GM21447 (cell line): ENCODE results near the gene ITGA6.
A peak's percentile ranks its signal among the peaks of the same experiment; 100 is the strongest.

Experiments used
- ATAC-seq: cut with Tn5 transposase; IDR thresholded peaks from one replicate; pipeline ENCODE4 v1.9.1; 2021; ENCODE audit not compliant: unreplicated experiment

ITGA6 gene

DNA sequence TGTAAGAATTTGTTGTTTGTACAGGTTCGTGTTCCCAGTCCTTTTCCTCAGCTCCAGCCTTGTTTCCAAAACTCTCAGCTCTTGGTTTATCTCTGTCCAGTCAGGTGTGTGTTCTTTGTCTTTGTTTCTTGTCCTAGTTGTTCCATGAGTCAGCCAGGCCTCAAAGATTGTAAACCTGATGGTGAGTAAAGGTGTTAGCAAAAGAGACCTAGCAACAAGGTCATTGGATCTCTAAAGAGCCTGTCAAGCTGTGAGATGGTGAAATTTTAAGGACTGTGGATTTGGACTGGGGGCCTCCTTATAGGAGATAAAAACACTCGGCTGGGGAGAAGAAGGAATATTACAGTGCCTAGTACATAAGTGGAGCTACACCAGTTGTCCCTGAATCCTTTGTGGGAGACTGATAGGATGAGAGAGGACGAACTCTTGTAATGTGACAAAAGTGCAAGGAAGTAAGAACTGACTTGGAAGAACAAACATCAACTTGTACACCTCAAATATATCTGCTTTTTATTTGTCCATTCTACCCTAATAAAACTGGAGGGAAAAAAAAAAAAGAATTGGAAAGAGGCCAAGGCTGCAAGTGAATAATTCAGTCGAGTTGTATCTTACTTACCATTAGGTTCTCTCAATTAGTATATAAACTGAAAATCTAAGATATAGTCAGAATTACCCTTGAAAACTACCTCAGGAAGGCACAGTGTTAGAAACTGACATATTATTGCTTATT, 37.2 kb downstream of the ITGA6 start:
- no peak for ATAC-seq

DNA sequence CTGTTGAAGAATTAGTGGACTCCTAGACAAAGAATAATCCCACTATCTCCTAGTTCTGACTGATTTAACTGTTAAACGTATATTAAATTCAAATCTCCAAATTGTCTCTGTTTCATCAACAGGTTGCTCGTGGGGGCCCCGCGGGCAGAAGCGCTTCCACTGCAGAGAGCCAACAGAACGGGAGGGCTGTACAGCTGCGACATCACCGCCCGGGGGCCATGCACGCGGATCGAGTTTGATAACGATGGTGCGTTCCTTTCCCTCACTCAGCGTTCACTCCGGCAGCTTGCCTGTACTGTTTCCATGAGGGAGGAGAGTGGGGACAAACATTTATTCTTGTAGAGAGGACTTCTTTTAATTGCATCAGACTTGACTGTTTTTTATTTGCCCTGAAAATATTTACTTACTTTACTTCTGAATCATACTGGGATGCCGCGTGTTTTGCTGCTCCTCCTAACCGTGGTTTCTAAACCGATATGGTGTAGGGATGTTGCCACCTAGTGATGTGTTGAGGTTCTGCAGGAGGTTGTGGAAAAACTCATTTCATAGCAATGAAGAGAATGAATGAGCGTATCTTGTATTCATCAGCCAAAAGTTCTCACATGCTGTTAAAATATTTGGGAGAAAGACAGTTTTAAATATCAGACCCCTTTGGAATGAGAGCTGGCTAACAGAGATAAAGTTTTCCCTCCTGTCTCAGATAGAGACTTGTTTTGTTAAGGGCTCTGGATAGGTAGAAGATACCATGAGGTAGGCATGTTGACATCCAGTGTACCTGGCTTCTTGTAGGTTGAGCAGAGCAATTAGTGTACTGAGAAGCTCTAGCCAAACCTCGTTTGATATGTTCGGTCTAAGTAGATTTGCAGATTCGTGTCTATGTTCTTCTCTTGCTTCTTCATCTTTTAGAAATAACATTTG, 38.3 kb downstream of the ITGA6 start:
- ATAC-seq = peak; percentile 49

DNA sequence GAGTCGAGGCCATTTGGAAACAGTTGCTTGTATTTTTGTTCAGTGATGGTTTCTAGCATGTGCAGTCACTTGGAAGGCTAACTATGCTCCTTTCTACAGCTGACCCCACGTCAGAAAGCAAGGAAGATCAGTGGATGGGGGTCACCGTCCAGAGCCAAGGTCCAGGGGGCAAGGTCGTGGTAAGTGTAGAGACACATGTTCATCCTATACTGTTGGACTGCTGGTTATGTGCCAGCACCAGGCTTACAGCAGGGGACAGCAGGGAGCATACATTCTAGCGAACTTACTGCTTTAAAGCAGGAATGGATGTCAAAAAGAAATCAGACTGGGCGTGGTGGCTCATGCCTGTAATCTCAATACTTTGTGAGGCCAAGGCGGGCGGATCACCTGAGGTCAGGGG, 40.0 kb downstream of the ITGA6 start:
- ATAC-seq = no peak

DNA sequence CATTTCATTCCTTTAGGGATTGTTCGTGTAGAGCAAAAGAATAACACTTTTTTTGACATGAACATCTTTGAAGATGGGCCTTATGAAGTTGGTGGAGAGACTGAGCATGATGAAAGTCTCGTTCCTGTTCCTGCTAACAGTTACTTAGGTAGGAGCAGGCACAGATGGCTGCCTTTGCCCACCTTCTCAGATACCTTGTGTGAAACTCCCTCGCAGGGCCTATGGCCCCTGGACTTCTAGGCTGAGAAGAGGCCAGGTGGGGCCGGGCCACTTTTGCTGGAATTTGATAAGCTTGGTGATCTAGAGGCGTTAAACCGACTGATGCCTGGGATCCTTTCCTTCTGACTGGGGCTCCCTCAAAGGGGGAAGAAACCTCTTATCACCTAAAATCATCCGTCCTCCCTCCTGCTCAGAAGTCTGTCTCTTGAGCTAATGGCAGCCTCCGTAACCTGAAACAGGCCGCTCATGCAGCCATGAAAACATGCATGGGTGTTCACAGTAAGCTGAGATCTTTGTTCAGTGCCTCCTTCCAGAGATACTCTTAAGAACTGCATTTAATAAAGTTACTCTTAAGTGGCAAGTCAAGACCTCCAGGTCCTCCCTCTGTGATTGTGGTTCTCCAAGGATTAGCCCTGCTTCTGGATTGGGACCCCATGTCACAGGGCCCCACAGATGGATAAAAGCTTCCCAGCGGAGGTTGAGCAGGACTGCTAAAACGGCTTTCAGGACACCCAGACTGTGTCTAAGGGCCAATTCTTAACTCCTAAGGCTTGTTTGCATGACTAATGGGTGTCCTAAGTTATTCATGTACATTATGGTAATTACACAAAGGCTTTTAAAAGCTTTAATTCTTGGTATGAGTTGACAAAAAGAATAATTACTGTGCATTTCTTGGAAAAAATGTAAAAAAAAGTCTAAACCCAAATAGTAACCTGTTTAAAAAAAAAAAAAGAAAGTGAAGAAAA, 43.9 kb downstream of the ITGA6 start:
- no peak for ATAC-seq

DNA sequence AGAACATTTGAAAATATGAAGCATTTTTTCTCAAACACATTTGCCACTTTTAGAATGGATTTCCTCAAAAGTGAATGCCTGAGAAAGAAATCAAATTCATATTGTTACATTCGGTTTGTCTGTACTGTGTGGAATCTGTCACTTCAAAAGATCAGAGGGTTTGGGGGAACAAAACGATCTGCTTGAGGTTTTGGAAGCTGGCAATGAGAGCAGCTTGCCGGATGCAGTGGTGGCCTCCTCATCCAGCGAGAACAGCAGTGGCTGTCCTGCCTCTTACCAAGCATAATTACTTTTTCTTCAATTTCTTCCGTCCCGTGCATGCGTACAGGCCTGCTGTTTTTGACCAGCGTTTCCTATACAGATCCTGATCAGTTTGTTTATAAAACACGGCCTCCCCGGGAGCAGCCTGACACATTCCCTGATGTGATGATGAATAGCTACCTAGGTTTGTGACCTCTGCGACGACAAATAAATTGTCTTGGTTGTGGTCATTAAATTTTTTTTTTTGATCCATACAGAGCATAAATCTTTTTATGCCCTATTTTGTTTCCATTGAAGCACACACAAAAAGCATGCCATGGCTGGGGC, 45.2 kb downstream of the ITGA6 start:
- no peak for ATAC-seq

DNA sequence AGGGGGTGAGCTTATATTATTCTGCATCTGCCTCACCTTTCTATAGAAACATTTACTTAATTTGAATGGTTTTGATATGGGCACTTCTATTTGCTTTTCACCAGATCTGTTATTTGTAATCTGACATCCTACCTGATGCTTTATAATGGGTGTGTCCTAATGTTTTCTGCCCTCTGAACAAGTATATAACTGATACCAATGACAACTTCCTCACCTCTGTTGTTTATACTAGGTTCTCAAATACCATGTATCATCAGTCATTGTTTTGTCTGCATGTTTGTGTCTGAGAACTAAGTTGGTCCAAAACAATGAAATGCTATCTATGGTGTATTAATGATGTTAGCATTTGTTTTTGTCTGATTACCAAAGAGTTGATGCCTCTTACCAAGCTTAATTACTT, 45.8 kb downstream of the ITGA6 start:
- no peak for ATAC-seq

DNA sequence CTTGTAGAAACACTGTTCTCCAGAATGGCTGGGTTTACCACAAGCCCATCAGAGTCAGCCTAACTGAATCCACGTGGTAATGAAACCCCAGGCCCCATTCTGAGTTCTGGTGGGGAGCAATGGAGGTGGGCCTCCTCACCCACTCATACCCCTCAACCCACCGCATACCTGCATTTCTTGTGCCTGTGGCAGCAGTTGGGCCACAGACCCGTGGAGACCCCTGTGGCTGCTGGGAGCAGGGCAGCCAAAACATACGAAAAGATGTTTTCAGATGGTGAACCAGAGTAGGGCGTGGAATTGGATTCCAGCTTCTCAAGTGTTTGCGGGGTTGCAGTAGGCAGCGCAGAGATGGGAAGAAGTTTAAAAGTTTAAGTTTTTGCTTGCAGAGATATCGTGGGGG, 51.0 kb downstream of the ITGA6 start:
- no peak for ATAC-seq

DNA sequence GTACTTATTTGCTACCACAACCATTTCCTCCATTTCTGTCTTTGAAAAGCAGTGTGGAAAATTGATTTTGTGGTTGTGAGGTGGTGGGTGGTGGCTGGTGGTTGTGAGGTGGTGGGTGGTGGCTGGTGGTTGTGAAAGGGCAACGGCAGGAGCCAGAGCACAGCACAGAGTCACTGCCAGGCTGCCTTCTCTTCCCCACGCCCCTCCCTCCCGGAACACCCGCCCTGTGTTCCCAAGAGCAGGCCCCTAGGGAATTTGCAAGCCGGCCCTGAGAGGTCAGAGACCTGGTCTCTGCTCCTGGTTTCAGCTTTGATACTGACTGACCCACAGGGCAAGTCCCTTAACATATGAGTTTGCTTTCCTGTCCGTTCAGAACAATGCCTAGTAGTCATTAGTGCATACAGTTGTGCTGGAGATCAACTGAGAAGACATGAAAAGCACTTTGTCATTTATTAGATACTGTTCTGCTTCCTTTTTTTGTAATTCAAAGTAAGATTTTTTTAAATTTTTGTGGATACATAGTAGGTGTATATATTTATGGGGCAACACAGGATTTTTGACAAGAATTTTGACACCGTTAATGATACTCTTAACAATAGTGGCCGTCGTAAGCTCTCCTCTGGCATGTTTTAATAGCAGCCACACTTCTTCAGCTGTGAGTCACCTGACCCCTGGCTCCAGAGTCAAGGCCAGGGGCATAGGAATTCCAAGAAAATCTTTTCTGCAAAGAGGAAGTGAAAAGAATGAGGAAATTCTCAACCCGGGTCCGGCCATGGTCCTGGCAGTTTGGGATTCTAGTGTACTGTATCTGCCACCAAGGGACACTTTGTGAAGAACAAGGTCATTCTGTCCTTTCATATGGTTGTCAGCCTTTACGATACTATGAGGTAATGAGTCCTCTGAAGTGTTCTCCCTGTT, 53.2 kb downstream of the ITGA6 start:
- no peak for ATAC-seq

DNA sequence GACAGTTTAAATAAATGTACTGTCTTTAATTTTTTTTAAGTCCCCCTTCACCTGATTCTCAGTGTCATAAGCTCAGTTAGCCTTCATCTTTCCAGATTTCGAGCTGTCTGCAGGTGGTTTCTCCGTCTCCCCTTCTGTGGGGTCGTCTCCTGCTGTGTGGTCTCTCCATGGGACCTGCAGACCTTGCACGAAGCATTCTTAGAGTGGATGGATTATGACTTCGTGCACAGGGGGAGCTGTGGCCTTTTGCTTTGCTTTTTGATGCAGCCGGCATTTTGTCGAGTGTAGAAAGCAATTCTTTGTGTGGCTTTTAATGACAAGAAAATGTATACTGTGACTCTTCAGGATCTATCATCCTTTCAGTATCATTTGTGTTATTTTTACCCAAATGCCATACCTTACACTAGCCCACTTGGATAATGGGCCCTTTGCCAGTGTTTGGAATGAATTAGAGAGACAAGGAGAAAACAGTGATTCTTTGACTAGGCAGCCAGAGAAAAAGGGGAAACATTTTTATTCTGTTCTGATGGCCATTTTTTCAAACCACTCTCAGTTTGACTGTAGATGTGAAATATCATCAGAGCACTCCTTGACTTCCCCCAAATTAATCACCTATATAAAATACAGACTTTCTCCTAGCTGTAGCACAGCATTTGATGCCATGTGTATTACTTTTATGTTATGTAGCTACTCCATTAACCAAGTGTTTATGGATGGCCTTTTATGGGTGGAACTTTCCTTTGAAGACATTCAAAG, 54.3 kb downstream of the ITGA6 start:
- no peak for ATAC-seq

DNA sequence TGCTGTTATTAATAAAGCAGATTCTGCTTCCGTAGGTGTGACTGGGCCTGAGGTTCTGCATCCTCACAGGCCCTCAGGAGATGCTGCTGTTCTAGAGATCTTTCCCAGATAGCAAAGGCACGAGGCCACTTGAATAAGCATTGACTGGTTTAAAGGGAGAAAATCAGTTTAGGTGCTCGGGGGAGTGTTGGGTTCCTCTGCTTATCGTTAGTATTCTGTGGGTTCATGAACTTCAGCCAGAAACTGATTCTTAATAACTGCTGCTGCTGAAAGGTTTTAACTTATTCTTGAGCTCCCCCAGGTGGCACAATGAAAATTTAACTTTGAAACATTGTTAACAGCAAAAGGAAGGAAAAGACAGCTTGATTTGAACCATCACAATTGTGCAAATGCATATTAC, 56.9 kb downstream of the ITGA6 start:
- ATAC-seq = no peak

DNA sequence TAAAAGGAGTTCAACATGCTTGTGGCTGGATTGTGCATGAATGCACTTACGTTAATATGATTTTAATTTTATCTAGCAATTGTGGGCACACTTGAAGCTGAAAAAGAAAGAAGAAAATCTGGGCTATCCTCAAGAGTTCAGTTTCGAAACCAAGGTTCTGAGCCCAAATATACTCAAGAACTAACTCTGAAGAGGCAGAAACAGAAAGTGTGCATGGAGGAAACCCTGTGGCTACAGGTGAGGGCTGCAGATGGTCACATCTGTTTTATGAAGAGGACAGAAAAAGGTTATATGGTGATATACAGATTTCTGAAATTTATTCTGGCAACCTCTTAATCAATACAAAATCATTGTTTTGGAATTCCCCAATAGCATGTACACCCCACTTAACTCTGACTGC, 57.3 kb downstream of the ITGA6 start:
- ATAC-seq = no peak

DNA sequence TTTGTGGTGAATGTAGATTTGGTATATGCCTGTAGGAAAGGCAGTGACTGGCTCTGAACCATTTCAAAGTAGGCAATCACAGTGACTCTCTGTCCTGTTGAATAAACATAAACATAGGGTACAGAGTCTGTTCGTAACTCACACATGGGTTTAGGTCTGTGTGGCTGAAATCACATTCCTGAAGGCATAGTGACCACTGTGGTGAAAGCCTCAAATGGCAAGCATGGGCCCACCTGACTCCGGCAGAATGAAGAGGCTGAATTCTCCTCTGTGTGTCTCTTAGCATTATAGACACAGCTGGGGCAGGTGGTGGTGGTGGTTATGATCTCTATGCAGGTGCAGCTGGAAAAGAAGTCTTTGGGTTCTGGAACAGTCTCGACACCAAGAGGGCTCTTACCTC, 61.2 kb downstream of the ITGA6 start:
- no peak for ATAC-seq

DNA sequence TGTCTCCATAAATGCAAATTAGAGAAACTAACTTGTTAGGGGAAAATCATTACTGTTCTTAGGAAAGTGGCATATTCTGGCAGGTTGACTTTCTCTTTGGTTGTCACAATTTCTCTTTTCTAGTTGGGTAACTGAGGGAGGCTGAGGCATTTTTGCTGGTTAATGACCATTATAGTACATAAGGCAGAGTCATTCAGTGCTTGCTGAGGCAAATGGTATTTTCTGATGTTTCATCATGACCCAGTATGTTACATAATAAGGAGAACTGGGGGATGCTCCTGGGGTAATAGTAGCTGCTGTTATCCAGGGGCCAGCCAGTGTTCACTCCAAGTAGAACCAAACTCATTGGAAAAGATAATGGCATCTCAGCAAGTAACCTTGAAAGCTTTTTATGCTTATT, 62.3 kb downstream of the ITGA6 start:
- ATAC-seq = no peak

DNA sequence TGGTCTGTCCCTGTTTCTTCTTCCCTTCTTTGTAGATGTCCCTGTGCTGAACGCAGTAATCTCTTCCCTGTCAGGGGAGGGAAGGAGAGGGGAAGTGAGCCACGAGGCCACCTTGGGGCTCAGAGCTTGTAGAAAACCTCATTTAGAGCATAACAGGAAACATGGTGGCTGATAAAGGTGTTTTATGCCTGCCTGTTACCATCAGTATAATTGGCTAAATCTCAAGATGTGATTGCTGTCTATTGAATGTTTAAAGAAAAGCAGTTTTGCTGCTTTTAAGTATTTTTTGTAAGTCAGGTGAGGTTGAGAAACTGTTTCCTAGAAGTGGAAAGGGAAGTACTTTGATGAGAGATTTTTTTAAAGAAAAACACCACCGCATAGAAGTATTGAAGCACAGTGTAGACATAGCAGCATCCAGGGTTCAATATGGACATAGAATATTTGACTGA, 68.8 kb downstream of the ITGA6 start:
- ATAC-seq = no peak

DNA sequence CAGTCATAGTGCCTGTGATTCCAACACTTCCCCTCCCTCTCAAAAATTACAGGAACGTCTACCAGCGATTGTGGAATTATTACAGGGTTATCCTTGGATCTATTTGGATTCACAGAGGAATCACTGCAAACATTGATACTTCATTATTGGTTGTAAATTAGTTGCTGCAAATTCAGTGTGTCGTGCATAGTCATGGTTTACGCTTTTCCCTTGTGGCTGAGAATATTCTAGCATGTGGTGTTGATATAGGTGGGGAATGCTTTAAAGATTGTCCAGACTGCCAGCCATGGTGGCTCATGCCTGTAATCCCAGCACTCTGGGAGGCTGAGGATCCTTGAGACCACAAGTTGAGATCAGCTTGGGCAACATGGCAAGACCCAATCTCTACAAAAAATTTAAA, 79.8 kb downstream of the ITGA6 start:
- ATAC-seq = no peak

DNA sequence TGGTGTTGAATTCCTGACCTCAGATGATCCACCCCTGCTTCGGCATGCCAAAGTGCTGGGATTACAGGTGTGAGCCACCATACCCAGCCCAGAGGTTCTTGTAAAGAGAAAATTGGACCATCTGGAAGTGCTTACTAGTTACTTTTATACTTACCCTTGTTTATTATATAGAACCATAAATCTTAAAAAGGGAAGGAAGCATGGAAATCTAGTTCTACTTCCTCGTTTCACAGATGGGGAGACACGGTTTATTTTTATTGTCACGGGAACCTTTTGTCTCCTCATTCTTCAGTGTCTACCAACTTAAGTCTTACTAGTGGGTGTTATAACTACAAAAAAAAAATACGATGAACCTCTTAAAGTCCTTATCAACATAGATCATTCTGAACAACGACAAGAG, 82.7 kb downstream of the ITGA6 start:
- no peak for ATAC-seq

DNA sequence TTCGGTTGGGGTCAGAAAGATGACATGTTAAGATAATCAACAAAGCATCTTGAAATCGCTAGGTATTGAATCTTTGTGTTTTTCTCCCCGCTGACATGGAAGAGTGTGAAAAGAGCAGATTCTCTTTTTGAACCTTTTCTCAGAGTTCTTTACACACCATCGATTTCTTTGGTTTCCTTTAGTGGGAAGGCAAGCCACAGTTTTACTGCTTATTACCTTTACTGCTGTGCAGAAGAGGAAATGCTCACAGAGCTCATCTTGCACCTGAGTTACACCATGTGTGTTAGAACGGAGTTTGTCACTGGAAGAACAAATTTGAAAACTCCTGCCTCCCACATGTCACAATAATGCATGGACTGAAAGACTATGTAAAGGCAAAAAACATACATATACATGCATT, 83.2 kb downstream of the ITGA6 start:
- no peak for ATAC-seq

DNA sequence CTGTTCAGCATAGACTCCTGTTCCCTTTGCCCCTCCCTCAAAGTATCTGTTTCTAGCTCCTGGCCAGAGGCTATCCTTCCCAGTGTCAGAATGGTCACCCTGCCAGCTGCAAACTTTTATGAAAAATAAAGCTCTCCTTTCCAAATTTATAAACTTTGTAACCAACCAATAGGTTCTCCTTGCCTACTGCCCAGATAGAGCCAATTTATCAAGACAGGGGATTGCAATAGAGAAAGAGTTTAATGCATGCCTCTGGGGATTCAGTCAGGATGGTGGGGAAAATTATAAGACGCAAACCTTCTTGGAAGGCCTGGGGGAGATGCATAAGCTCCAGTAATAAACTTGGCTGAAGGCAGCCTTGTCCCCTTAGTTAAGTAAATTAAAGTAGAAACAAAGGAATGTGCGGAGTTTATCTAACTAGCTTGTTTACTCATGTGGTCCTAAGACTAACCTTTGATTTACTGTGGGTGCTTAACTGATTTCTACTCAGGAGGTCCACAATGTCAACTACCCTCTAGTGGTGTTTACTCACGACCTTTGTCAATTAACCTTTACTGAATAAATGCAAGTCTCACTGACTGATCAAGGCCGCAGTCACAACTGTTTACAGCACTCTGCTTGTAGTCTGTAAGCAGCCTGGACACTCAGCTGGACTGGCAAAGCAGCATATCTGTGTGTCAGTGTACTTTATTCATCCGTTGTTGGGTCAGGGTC, 85.6 kb downstream of the ITGA6 start:
- ATAC-seq = no peak
